ENCODE data around the gene HNRNPUL1. TPM values are rescaled to one million over a fixed set of nuclear protein-coding genes. Genes with fewer than 3 reads are reported as not detected.

The HNRNPUL1 gene
- total and polyA plus RNA-seq, 2 experiments from 2014 or later = 204 to 207 TPM

DNA sequence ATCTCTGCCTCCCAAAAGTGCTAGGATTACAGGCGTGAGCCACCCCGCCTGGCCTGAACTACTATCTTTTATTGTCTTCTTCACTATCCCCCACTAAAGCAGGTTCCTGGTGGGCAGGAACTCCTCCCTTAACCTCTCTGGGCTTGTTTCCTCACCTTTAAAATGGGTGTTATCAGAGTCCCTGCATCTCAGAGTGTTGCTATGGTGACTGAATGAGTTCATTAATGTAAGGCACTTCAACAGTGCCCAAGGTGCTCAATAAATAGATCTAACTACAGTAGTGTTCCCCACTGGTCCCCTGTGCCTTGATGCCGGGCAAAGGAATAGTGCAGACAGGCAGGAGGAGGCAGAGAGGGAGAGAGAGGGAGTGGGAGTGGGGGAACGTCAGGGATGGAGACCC lies 66.3 kb downstream of the HNRNPUL1 start:
- Histone ChIP-seq H3K4me1 (ENCODE audit: insufficient read depth) (peaks cover 39% of the 10 kb centered on the region), H4K20me1 (replicated peaks; ENCODE audit: insufficient read depth) (no peaks in the 10 kb centered on the region), H3K36me3 (ENCODE audit: insufficient read depth) (no peaks in the 10 kb centered on the region), H3K9me2 (ENCODE audit: insufficient read depth) (no peaks in the 10 kb centered on the region), H3K4me3 (peak overlapping the region; percentile 60), H3F3A (replicated peaks; ENCODE audit: low read depth) (peaks cover 9% of the 10 kb centered on the region), H3K27me3 (ENCODE audit: insufficient read depth) (peaks cover 10% of the 10 kb centered on the region), H3K4me2 (peak overlapping the region; percentile 74), H3K79me2 (replicated peaks; ENCODE audit: insufficient read depth) (no peaks in the 10 kb centered on the region), H2AFZ (peak overlapping the region; percentile 78; the same call in 1 of the 2 replicates), H3K27ac (ENCODE audit: low read depth) (no peak overlapping the region)
- DNase-seq (ENCODE audit: low spot score) (no peak), ATAC-seq (peak; percentile 5)
- H3K9me3 Mint-ChIP-seq = no peaks in the 10 kb centered on the region
- H3K27me3 Mint-ChIP-seq (ENCODE audit: insufficient read depth, low read depth, poor library complexity) = peaks cover 27% of the 10 kb centered on the region
- H3K27ac Mint-ChIP-seq = no peak overlapping the region
- H3K4me1 Mint-ChIP-seq = peaks cover 41% of the 10 kb centered on the region
- H3K36me3 Mint-ChIP-seq (ENCODE audit: low read depth) = no peaks in the 10 kb centered on the region; the same call in 2 of the 3 replicates
- no peak for TF ChIP-seq CREB1 (CRISPR knock-in tag; IDR thresholded peaks at IDR 0.05; ENCODE audit: low read depth)
- no peak for TF ChIP-seq STAT1 (IDR thresholded peaks at IDR 0.05; ENCODE audit: unreplicated experiment)
- TF ChIP-seq, protein P1, sequence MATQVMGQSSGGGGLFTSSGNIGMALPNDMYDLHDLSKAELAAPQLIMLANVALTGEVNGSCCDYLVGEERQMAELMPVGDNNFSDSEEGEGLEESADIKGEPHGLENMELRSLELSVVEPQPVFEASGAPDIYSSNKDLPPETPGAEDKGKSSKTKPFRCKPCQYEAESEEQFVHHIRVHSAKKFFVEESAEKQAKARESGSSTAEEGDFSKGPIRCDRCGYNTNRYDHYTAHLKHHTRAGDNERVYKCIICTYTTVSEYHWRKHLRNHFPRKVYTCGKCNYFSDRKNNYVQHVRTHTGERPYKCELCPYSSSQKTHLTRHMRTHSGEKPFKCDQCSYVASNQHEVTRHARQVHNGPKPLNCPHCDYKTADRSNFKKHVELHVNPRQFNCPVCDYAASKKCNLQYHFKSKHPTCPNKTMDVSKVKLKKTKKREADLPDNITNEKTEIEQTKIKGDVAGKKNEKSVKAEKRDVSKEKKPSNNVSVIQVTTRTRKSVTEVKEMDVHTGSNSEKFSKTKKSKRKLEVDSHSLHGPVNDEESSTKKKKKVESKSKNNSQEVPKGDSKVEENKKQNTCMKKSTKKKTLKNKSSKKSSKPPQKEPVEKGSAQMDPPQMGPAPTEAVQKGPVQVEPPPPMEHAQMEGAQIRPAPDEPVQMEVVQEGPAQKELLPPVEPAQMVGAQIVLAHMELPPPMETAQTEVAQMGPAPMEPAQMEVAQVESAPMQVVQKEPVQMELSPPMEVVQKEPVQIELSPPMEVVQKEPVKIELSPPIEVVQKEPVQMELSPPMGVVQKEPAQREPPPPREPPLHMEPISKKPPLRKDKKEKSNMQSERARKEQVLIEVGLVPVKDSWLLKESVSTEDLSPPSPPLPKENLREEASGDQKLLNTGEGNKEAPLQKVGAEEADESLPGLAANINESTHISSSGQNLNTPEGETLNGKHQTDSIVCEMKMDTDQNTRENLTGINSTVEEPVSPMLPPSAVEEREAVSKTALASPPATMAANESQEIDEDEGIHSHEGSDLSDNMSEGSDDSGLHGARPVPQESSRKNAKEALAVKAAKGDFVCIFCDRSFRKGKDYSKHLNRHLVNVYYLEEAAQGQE (IDR thresholded peaks at IDR 0.05; ENCODE audit: unreplicated experiment) = no peak
- TF ChIP-seq EZH2phosphoT487 (IDR thresholded peaks at IDR 0.05; ENCODE audit: unreplicated experiment) = no peak
- TF ChIP-seq, protein P2, sequence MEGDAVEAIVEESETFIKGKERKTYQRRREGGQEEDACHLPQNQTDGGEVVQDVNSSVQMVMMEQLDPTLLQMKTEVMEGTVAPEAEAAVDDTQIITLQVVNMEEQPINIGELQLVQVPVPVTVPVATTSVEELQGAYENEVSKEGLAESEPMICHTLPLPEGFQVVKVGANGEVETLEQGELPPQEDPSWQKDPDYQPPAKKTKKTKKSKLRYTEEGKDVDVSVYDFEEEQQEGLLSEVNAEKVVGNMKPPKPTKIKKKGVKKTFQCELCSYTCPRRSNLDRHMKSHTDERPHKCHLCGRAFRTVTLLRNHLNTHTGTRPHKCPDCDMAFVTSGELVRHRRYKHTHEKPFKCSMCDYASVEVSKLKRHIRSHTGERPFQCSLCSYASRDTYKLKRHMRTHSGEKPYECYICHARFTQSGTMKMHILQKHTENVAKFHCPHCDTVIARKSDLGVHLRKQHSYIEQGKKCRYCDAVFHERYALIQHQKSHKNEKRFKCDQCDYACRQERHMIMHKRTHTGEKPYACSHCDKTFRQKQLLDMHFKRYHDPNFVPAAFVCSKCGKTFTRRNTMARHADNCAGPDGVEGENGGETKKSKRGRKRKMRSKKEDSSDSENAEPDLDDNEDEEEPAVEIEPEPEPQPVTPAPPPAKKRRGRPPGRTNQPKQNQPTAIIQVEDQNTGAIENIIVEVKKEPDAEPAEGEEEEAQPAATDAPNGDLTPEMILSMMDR (conservative IDR thresholded peaks at IDR 0.05; ENCODE audit: low read depth in 2 of 2) = no peak
- TF ChIP-seq ZNF462 (CRISPR knock-in tag; IDR thresholded peaks at IDR 0.05) = no peak
- no peak for TF ChIP-seq ZNF331 (CRISPR knock-in tag; IDR thresholded peaks at IDR 0.05; ENCODE audit: low read depth)
- no peak for TF ChIP-seq JUNB (IDR thresholded peaks at IDR 0.05; ENCODE audit: unreplicated experiment)
- no peak for TF ChIP-seq ZNF114 (CRISPR knock-in tag; IDR thresholded peaks at IDR 0.05)
- TF ChIP-seq ETS1 (IDR thresholded peaks at IDR 0.05) = no peak
- TF ChIP-seq POLR2AphosphoS5 (IDR thresholded peaks at IDR 0.05; ENCODE audit: low read depth) = no peak
- no peak for TF ChIP-seq EZH2 (IDR thresholded peaks at IDR 0.05; ENCODE audit: low read depth, unreplicated experiment)
- TF ChIP-seq NANOG (IDR thresholded peaks at IDR 0.05; ENCODE audit: borderline replicate concordance) = no peak
- H3K4me3 Mint-ChIP-seq = peak overlapping the region; percentile 25; the same call in 2 of the 3 replicates
